GM13977 (cell line): ENCODE measurements around the gene ZP2.
"Not testable (repeated sequence)": the region's sequence is repeated elsewhere in the genome, so short reads cannot be mapped to it uniquely, and the experiment has no call there.

ENCODE experiments used
- DNase-seq: peaks from one replicate; pipeline ENCODE4 v3.0.0; 2012; ENCODE audit warnings: low spot score
- CTCF ChIP-seq: IDR thresholded peaks from 2 replicates; pipeline ENCODE4 v1.5.1; 2012; ENCODE audit warnings: mild to moderate bottlenecking, control low read depth; ENCODE audit not compliant: insufficient read depth; ENCODE audit errors: extremely low read depth, missing control alignments
- in situ Hi-C: fragments of 300-500 bp; cut with MboI; formaldehyde crosslinking; loops from one replicate; pipeline ENCODE4 v1.12.0; 2022; ENCODE audit warnings: low sequenced_read_pairs, low pct_unique_long_range_greater_than_20kb, mixed read lengths, inconsistent platforms; ENCODE audit not compliant: unreplicated experiment

The ZP2 gene

GRCh38 chr16:21203155-21203797 is 8.1 kb downstream of the ZP2 start:
- in situ Hi-C loops, result no loop called here
- no peak for DNase-seq
- TF ChIP-seq CTCF, result no peak

- in situ Hi-C loops, result no loop called here
- TF ChIP-seq CTCF, result no peak
- DNase-seq, result no peak
These were observed 11.7 kb downstream of the ZP2 start for GRCh38 chr16:21199607-21200218.

GRCh38 chr16:21197621-21198020 is 13.8 kb downstream of the ZP2 start:
- TF ChIP-seq CTCF, result no peak
- in situ Hi-C loops, result no loop called here

GRCh38 chr16:21197112-21197511 is 14.3 kb downstream of the ZP2 start:
- DNase-seq, result no peak
- in situ Hi-C loops, result no loop called here
- TF ChIP-seq CTCF, result no peak

More at GRCh38 chr16:21197621-21198020, 13.8 kb downstream of the ZP2 start:
- DNase-seq, result no peak

- in situ Hi-C loops, DNase-seq: not testable (repeated sequence)
These were observed 16.0 kb downstream of the ZP2 start for GRCh38 chr16:21195330-21195729.

GRCh38 chr16:21194771-21195301 is 16.5 kb downstream of the ZP2 start:
- peak; percentile 10 for DNase-seq
- in situ Hi-C loops, result no loop called here

More at GRCh38 chr16:21194771-21195301, 16.5 kb downstream of the ZP2 start:
- TF ChIP-seq CTCF, result no peak
